HG02943 (cell line): ENCODE data around the gene EARS2.

Experiments
- ATAC-seq: cut with Tn5 transposase; IDR thresholded peaks from one replicate; pipeline ENCODE4 v1.9.1; 2021; ENCODE audit warnings: mild to moderate bottlenecking, low read depth, moderate library complexity; ENCODE audit not compliant: unreplicated experiment

Gene EARS2

DNA sequence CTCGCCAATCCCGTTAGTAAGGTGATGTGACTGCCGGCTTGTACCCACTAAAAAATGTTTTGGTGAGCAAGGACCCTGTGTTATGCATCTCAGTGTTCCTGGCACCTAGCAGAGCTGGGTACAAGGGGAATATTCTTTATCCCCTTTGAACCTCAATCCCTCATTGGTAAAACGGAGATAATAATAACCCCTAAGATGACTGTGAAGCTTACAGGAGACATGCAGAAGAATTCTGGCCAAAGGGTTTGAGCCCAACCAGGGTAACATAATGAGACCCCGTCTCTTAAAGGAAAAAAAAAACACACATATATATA lies 47.8 kb downstream of the EARS2 start:
- no peak for ATAC-seq

DNA sequence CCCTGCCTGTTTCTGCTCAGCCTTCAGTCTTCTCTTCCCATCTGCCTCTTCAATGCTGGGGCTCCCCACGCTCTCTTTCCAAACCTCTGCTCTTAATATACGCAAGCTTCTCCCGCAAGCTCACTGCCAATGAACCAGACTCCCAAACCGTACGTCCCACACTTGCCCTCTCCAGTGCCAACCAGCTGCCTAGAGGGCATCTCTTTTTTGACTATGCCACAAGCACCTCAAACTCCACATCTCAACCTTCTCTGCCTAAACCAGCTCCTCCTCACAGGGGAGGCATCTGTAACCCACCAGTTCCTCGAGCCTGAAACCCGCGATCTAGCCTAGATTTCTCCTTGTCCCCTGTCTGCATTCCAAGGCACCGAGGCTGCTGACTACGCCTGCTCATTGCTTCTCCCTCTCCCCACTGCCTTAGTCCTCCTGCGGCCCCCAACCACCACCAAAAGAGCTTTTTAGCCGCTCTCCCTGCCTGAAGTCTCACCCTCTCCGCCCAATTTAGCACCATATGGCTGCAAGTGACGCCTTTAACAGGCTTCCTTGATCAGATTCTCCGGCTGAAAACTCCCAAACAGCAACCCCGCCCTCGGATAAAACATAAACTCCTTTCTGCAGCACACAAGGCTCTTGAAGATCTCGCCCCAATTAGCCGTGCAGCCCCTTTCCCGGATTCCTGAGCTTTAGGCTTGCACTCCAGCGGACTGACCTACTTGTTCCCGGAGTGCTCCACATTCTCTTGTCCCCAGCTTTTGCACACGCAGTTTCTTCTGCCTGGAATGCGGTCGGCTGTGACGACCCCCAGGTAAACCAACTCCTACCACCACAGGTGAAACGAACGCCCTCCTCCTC lies 48.3 kb downstream of the EARS2 start:
- no peak for ATAC-seq

DNA sequence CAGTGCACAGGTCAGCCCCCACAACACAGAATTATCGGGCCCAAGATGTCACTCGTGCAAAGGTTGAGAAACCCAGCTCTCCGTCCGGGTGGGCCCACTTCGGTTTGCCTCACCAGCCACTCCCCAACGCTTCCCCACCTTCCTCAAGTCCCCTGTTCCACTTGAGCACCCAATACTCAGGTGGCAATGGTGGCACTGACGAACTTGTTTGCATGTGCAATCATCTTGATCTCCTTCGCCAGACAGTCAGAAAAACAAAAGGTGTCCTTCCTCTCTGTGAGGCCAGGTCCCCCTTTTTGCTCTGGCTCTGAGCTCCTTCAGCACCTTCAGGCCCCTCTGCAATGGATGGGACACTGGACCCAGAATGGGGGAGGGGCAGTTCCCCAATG lies 50.5 kb downstream of the EARS2 start:
- no peak for ATAC-seq

DNA sequence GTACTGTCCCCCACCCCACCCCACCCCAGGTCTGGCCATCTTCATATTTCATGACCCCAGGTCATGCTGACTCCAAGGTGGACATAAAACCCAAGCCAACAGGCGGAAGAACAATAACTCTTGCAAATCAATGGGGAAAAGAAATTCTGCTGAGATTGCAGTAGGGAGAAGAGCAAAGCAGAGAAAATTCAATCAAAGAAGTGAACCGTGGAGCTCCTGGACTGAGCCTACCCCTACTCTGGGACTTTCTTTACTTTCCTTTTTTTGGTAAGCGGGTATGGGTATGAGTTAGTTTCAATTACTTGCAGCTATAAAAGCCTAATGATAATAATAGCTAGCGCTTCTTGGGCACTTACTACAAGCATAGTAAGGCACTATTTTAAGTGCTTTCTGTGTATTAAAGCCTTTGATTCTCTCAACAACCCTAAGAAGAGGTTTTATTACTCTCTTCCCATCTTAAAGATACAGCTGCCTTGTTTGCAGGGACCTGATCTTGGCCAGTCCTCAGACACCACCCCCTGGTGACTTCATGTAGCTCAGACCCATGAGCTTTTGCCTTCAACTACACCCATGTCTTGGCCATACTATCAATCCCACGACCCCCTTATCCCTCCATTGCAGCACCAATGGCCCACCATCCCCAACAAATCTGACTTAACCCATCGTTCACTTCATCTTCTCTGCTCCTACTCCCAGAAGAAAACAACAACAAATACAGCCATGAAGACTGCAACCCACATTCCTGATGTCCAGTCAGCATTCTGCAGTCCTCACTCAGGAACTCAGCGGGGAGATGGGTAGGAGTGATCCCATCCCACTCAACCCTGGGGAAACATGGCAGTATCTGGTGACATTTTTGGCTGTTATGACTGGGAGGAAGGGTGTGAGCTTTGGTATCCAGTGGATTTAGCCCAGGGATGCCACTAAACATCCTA lies 51.2 kb downstream of the EARS2 start:
- ATAC-seq = no peak

DNA sequence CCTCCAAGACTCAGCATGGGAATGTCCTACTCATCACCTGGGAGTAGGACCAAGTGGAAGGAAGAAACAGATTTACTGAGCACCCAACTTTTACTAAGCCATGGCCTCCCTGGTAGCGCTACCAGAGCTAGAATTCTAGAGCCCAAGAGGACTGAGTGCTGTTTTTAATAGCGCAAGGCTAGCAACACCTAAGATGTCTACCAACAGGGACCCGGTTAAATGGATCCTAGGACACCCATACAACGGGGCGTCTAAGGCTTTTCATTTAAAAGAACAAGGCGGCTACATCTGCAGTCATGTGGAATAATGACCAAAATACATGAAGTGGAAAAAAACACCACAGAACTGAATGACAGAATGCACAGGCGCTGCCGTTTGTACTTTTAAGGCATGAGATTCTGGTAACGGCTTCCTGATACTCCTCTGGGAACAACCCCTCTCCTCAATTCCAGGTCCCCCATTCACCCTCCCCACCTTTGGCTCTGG lies 51.9 kb downstream of the EARS2 start:
- no peak for ATAC-seq

DNA sequence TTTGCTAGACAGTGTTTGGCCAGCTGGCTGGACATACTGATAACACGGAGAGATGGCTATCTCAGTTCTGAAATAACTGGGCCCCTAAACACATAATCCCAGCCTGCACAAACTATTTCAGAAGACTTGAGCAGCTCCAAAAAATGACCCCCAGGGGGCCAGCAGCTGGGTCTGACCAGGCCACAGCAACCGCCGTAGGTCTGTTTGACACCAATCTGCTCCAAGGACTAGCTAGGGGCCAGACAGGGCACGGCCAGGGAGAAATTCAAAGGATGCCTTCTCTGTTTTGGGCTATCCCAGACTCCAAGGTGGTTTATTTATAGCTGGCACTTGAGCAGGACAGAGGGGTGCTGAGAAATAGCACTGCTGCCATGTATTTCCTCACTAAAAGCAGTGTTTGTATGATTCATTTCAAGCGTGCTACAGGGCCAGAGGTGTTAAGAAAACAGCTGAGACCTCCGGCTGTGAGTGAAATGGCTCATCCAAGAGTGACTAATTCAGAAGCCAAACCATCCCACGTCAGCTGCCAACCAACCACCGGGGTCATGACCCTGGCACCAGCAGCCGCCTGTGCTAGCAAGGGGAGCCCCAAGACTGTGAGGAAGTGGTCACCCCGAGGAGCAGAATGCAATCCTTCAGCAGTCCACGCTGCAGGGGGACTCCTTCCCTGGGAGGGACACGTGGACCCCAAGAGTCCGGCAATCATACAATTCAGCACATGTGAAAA lies 52.5 kb downstream of the EARS2 start:
- ATAC-seq = peak; percentile 65

DNA sequence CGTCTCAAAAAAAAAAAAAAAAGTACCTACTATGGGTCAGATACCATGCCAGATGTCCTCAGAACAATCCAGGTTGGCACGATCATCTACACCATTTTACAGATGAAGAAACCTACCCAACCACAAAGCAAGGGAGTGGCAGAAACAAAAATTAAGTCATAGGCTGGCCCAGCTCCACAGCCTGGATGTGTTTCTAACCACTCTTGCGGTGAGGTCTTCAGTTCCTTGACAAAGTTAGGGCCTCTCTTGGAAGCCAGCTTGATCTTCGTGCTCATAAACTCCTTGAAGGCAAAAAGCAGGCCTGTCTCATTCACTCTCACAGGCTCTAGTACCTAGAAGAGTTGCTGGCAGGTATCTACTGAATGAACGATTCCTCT lies 53.1 kb downstream of the EARS2 start:
- ATAC-seq = no peak

DNA sequence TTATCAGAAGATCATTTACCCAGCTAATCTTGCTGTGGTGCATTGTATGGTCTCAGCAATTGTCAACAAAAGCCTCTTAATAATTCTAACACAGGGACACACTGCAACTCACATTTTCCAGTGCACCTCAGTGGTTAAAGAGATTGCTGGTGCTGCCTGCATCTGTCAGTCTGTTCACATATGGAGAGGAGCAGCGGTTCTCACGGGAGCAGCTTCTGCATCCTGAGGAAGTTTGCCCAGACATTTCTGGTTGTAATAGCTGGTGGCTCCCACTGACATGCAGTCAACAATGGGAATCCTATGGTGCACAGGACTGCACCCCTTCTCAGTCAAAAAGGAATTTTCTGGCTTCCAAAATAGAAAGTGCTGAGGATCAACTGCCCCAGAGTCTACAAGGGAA lies 54.7 kb downstream of the EARS2 start:
- ATAC-seq = no peak

DNA sequence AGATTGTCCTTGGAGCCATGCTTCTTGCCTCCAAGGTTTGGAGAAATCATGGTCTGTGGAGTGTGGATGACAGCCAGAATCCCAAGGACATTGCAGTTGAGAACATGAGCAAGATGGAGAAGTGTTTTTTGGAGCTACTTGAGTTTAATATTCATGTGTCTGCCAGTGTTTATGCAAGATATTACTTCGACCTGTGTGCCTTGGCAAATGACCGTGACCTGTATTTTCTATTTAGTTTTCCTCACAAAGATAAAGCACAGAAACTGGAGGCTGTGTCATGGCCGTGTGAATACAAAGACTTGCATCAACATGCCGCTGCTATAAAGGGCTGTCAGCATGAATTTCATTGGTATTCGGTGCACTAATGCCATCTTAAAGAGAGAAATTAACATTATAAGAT lies 55.9 kb downstream of the EARS2 start:
- ATAC-seq = no peak

DNA sequence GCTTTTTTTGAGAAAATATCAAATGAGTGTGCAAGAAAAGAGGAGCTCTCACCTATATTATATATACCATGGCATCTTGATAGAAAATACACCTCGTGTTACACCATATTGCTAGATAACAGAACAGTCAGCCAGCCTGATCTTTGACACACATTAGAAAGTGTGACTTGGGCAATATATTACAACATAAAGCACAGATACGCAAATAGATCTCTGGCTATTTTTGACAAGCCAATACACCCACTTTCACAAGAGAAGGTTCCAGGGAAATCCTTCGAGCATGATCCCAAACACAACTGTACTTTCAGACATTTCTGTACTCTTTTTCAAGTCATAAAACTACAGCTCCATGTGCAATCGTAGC lies 56.3 kb downstream of the EARS2 start:
- no peak for ATAC-seq

DNA sequence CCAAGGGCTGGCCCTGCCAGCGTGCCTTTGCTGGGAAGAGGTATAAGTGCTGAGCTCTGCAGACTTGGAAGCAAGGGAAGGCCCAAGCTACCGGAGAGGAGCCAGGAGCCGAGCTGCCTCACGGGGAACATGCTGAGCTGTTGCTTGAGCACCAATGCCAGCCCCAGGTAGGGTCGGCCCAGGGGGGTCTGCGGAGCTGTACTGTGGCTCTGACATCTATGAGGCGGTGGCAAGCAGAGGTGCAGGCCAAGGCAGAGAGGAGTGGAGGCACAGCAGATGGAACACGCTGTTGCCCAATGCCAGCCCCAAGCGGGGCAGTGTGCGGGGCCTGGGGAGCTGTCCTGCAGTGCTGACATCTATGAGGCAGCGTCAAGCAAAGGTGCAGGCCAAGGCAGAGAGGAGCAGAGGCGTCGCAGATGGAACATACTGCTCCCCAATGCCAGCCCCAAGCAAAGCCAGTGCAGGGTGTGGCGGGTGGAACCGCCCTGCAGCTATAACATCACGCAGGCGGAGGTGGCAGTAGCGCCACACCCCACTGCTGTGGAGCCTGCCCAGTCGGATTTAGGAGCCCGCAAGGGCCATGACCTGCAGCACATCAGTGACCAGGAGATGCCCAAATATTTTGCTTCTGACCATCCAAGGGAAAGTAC lies 56.8 kb downstream of the EARS2 start:
- ATAC-seq = no peak

DNA sequence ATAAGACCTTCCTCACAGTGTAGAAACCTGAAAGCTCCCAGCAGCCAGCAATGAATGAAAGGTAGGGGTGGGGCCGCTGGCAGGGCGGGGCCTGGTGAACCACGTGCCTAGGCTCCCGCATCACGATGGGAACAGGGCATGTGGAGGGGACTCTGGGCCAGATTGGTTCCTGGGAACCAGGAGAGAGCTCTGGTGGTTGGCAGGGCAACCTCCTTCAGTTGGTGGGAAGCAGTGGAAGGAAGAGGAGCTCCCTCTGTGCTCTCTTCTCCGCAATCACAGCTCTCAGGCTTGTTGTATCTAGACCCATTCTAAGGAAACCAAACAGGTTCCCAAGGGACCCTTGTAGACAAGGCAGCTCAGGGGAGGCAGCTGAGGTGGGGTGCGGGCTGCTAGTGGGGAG lies 57.3 kb downstream of the EARS2 start:
- no peak for ATAC-seq

DNA sequence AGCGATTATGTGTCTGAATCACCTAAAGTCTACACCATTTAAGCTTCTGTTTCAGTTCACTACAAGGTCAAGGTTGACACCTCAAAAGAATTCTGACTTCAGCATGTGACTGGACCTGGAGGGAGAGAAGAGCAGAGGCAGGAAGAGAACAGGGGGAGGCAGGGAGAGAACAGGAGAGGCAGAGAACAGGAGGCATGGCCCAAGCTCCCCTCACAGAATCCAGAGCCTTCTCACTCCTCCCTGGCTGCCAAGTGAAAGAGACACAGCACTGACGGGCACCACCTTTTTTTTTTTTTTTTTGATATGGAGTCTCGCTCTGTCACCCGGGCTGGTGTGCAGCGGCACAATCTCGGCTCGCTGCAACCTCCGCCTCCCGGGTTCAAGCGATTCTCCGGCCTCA lies 58.3 kb downstream of the EARS2 start:
- no peak for ATAC-seq

DNA sequence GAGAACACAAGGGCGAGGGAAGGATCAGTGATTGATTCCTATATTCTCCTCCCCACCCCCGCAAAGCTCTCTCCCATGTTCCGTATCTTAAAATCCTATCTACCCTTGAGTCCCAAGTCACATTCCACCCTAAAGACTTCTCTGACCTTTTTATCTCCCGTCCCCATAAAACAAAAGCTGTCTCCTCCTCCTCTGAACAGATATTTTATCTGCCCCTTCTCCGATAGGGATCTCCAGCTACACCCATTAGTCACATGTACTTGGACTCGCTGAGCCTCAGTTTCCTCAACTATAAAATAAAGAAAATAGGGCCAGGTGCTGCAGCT lies 59.6 kb downstream of the EARS2 start:
- no peak for ATAC-seq

DNA sequence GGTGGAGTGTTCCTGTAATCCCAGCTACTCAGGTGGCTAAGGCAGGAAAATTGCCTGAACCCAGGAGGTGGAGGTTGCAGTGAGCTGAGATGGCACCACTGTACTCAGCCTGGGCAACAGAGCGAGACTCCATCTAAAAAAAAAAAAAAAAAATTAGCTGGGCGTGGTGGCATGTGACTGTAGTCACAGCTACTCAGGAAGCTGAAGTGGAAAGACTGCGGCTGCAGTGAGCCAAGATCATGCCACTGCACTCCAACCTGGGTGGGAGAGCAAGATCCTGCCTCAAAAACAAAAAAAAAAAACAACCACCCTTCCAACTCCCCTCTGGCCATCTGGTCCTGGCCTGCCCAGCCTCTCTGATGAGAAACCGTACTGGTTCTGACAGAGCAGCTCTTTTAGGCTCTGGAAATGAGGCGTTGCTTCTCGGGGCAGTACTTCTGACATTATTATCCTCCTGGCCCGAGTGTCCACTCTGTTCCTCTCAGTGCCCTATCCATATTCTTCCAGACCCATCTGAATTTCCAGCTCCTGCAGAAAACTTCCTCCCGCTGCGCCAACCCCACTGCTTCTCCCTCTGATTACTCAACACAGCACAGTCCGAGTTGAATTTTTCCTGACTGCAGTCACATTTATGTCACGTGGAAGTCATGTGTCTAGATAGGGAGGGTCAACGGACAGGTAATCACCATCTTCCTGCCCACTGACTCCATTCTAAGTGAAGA lies 60.2 kb downstream of the EARS2 start:
- no peak for ATAC-seq

DNA sequence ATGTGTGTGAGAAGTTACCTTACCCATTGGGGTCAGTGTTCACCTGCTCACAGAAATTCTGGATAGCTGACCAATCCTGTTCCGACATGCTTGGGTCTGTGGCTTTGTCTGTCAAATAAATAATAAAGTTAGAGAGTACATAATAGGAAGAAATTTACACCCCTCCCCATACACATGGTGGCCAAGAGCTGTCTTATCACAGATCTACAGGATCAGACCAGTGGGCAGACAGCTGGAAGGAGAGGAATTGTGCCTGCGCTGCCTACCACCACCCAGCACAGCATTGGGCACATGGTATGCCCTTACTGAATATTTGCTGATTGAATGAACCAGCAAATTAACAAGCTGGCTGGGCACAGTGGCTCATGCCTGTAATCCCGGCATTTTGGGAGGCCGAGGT lies 61.5 kb downstream of the EARS2 start:
- no peak for ATAC-seq

DNA sequence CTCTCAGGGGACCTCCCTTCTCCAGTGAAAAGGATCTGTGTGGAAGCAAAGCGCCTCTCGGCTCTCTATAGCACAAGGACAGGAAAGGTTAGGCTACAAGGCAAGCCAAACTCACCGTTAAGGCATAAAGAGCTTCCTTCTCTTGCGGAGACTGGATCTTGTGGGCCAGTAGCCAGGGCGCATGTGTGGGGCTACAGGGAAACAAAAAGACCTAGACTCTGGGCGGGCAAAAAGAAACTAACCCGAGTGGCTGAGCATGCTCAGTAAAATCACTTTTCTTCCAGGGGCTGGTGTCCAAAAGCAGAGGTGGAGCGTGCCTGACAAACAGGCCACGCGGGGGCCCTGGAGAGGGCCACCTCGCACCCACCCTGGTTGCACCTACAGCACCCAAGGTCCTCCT lies 63.0 kb downstream of the EARS2 start:
- no peak for ATAC-seq

DNA sequence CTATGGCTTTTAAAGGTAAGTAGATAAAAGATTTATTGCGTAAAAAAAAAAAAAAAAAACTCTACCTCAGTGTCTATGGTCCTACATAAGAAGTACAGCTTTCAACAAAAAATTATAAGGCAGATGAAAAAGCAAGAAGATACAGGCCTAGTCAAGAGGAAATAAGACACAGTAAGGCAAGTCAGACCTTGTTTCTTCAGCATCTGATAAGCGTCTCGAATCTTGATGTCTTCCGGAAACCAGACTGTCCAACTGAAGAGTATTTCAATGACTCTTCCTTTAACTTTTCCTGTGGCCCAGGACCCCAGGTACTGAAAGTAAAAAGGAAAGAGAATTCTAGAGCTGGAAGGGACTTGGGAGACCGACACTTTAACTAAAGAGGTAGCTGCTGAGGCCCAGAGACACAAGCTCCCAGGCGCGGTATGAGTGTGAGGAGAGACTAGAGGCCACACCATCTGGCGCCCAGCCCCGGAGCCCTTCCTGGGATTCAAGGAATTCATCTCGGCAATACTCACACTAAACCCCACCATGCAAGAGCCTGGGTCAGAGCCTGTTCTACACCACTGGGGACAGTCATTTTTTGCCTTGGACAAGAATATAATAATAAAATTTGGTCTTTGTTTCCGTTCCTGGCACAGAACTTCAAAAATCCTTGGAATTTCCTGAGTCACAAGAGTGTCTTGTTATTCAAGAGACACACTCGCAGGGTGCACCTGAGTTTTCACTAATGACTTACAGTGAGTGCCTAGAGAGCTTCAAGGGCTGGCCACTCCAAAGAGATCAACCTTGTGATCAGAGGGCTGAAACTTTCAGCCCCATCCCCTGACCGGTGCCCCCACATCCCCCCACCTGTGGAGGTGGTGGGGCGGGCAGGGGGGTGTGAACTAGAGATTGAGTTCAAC lies 65.4 kb downstream of the EARS2 start:
- no peak for ATAC-seq

DNA sequence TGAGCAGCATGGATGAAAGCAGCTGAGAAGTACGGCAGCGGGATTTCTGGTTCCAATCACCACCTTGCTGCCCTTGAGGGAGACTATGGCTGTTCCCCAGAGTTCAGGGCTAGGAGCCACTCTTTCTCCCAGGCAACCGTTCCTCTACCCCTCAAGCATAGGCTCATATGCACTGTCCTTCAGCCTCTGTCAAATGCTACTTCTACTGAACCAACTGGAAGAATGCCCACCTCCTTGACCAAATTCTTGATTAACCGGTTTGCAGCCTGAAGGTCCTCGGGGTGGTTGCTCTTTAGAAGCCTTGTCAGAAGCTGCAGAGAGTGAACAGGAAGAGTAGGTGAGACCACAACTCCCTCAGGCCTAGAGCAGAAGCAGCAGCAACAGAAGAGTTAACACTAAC lies 70.7 kb downstream of the EARS2 start:
- ATAC-seq = no peak
